GM19240 (cell line): ENCODE results near the gene EPPIN.
"Not testable (repeated sequence)": the region's sequence is repeated elsewhere in the genome, so short reads cannot be mapped to it uniquely, and the experiment has no call there.

Source experiments
- DNase-seq: peaks from one replicate; pipeline ENCODE4 v3.0.0; 2011; ENCODE audit warnings: low spot score; ENCODE audit not compliant: insufficient read length

The EPPIN gene

DNA sequence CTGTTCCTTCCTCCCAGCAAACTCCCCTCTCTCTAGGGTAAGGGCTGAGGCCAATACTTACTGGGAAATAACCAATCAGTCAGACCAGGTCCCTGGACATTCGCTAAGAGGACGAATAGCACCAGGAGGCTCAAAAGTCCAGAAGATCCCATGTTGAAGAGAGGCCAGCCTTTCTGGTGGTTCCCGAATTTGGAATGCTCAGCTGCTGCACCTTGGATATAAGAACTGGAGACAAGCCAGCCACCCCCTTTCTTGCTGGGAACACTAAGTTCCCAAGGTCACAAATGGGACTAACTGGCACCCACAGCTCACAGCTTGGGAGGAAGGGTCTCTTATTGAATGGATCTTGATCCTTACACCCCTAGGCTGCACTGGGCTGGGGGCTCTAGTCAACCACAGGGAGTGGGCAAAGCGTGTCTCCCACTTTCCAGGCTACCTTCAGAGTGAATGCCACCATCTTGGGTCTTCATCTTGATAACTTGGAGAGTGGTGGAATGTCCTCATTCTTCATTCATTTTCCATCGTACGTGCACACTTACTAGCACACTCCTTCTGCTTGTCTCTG lies at the start of gene EPPIN:
EPPIN (minus strand) TSS at position 196 of the 565 bp plus-strand sequence; CDS start at position 152, 44 bp downstream.
- no peak for DNase-seq

DNA sequence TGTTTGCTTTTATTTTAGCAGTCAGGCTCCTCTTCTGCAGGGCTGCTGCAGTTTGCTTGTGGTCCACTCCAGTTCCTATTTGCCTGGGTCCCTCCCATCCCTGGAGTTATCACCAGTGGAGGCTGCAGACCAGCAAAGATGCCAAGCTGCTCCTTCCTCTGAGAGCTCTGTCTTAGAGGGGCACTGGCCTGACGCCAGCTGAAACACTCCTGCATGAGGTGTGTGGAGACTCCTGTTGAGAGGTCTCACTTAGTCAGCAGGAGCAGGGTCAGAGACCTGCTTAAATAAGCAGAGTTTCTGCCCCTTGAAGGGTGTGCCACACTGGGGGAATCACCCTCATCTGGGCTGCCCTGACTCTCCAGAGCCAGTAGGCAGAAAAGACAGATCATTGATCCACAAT lies 48.0 kb upstream of the EPPIN start:
- no peak for DNase-seq

GRCh38 chr20:45593498-45593897 lies 46.3 kb upstream of the EPPIN start:
- DNase-seq = no peak

DNA sequence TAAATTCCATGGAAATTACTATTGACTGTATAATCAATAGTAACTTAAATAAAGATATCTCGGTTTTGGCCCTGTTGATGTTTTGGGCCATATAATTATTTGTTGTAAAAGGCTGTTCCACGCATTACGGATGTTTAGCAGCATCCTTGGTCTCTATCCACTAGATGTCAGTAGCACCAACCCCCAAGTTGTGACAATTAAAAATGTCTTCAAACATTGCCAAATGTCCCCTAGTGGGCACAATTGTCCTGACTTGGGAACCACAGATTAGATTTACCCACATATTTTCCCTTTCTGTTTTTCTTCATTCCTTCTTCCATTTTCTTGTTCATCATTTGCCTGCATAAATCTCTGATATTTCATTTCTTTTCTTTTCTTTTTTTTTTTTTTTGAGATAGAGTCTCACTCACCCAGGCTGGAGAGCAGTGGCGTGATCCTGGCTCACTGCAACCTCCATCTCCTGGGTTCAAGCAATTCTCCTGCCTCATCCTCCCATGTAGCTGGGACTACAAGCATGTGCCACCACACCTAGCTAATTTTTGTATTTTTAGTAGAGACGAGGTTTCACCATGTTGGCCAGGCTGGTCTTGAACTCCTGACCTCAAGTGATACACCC lies 45.5 kb upstream of the EPPIN start:
- peak; percentile 18 for DNase-seq

DNA sequence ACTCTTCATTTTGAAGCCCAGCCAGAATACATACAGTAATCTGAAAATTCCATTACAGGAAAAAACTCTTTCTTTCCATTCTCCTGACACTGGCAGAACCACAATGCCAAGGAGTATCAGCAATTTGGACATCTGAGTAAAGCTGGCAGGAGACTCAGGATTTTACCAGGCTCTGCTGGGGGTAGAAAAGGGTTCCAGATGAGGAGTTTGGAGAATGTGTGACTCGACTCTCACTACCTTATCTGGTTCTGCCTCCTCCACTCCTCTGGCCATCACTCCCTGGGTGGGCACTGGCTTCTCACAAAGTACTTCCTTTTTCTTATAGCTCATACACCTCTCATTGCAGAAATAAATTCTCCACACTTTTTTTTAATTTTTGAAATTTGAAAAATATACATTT lies 42.5 kb upstream of the EPPIN start:
- DNase-seq = no peak

- no peak for DNase-seq
Measured at GRCh38 chr20:45588800-45589199, 41.6 kb upstream of the EPPIN start.

- DNase-seq = not testable (repeated sequence)
Measured at GRCh38 chr20:45585986-45586385, 38.8 kb upstream of the EPPIN start.

DNA sequence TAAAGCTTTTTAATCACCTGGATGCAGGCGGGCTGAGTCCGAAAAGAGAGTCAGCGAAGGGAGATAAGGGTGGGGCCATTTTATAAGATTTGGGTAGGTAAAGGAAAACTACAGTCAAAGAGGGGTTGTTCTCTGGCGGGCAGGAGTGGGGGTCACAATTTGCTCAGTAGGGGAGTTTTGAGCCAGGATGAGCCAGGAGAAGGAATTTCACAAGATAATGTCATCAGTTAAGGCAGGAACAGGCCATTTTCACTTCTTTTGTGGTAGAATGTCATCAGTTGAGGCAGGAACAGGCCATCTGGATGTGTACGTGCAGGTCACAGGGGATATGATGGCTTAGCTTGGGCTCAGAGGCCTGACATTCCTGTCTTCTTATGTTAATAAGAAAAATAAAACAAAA lies 37.1 kb upstream of the EPPIN start:
- DNase-seq = not testable (repeated sequence)

DNA sequence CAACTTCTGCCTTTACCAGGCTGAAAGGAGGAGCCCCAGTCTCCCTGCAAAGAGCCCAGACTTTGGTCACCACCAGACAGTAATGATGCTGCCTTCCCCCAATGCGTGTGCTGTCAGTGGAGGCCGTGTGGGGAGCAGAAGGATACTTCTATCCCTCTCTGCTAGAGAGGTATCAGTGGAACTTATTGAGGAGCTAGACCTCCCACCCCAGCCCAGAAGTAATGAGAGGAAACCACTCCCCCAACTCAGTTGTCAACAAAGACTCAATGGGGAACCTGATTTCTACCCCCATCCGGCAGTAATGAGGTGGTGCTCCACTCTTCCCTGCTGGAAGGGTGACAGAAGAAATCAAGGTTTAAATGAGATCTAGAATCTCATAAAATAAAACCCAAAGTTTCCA lies 36.3 kb upstream of the EPPIN start:
- no peak for DNase-seq

GRCh38 chr20:45581702-45582101 lies 34.5 kb upstream of the EPPIN start:
- DNase-seq = no peak

GRCh38 chr20:45579184-45579583 lies 32.0 kb upstream of the EPPIN start, which contains the start of gene WFDC8:
TSS of gene WFDC8 (minus strand) at chr20:45579284. CDS start at chr20:45579247, 37 bp downstream.
- DNase-seq = no peak

DNA sequence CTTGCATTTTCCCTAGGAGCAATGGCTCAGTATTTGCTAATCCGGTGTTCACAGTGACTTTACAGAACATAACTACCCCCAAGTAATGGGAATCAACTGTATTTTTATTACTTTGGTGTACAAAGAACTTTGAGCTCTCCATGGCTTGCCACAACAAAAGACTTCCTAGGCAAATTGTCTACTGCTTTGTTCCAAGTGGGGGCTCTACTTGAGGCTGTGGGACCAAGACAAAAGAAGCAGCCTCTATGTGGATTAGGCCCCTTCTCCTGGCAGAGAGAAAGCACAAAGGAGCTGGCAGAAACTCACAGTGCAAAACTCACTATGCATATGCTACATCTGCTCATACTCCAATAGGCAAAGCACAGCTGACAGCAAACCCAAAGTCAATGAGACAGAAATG lies 31.0 kb upstream of the EPPIN start:
- no peak for DNase-seq

DNA sequence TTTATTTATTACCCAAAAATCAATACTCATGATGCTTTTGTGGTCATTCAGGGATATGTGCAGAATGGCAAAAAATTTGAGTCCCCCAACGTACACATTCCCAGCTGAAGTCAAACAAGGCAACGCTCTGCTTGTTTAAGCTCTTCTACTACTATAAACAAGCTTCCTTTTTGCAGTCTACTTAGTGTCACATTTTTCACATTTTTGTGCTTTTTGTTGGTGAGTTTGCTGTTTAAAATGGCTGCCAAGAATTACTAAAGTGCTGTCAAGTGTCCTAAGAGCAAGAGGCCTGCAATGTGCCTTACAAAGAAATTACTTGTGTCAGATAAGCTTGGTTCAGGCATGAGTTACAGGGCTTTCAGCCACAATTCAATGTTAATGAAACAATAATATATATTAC lies 29.8 kb upstream of the EPPIN start:
- DNase-seq = no peak

- DNase-seq = no peak
Measured at GRCh38 chr20:45575931-45576330, 28.7 kb upstream of the EPPIN start.

GRCh38 chr20:45569650-45570049 lies 22.4 kb upstream of the EPPIN start:
- DNase-seq = not testable (repeated sequence)

- DNase-seq = no peak
Measured at GRCh38 chr20:45564760-45565276, 17.6 kb upstream of the EPPIN start.

- DNase-seq = no peak
Measured at GRCh38 chr20:45555198-45555597, 8.0 kb upstream of the EPPIN start.

GRCh38 chr20:45552456-45552855 lies 5.3 kb upstream of the EPPIN start:
- no peak for DNase-seq

- no peak for DNase-seq
Measured at GRCh38 chr20:45550765-45551164, 3.6 kb upstream of the EPPIN start.

DNA sequence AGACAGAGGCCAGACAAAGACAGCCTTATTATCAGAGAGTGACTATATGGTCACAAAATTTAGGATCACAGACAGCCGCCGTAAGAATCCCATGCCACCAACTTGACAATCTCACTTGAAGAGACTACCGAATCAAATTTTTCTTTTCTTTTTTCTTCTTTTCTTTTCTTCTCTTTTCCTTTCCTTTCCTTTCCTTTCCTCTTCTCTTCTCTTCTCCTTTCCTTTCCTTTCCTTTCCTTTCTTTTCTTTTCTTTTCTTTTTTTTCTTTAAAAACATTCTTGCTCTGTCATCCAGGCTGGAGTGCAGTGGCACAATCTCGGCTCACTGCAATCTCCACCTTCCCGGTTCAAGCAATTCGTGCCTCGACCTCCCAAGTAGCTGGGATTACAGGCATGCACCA lies 1.2 kb upstream of the EPPIN start:
- no peak for DNase-seq

DNA sequence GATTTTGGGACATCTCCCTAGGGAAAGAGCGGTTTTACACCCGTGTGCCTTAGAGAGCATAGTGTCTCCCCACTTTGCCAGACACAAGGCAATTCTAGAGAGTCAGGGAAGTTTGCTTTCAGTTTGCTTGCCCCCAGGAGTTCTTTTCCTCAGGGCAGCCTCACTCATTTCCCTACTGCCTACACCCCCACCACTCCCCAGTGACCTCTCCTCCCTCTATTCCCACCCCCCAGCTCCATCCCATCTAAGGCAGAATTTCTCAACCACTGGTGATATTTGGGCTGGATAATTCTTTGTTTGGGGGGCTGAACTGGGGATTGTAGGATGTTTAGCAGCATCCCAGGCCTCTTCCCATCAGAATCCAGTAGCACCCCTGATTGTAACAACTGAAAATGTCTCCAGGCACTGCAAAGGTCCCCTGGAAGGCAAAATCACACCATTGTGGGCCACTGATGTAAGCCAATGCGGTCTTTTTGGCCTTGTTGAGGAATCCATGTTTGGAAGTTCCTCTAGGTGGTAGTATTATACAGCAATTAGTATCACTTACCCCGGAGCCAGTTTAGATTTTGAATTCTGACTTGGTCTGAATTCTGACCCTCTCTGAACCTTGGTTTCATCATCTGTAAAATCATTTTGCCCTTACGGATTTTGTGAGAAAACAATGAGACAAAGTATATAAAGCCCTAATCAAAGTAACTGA lies 1.3 kb downstream of the EPPIN start:
- no peak for DNase-seq

DNA sequence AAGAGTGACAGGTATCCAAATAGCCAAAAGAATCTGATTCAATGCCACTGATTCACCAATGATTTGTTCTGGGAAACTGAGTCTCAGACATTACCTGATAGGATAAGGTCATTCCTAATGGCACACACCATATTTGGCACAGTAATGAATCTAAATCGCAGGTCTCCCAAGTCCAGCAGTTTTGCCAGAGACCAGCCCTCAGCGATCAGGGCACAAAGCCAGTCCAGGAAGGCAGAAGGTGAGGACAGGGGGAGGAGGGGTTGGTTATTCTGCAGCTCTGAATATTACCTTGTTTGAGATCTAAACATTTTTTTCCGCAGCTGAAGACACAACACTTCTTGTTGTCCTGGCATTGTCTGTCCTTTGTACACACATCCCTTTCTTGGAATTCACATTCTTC lies 1.9 kb downstream of the EPPIN start:
- no peak for DNase-seq

GRCh38 chr20:45539382-45539781 lies 7.8 kb downstream of the EPPIN start, which contains the start of gene WFDC6:
TSS of gene WFDC6 (minus strand) at chr20:45539482. CDS start at chr20:45539407, 75 bp downstream.
- no peak for DNase-seq
